SK-N-SH treated with all-trans-retinoic acid at 6 μM for 48 hours (cell line): ENCODE data around the gene RPS14.

Source experiments
- ATAC-seq: fragments of 200-7000 bp; cut with Tn5 transposase; 3 replicates; pipeline ENCODE4 v1.9.1; 2020; ENCODE audit warnings: mild to moderate bottlenecking, moderate library complexity
- BACH2 ChIP-seq: fragments of 250-450 bp; sonication (Bioruptor Pico); IDR thresholded peaks from 2 replicates; pipeline ENCODE4 v1.9.0; 2021; ENCODE audit warnings: mild to moderate bottlenecking, borderline replicate concordance
- CSDC2 ChIP-seq: fragments of 250-450 bp; sonication (Bioruptor Pico); IDR thresholded peaks from 2 replicates; pipeline ENCODE4 v1.5.0; 2020; ENCODE audit warnings: mild to moderate bottlenecking, moderate library complexity
- CSRNP3 ChIP-seq: fragments of 250-450 bp; sonication (Bioruptor Pico); IDR thresholded peaks from 2 replicates; pipeline ENCODE4 v1.5.1; 2021; ENCODE audit warnings: mild to moderate bottlenecking, moderate library complexity
- ESRRG ChIP-seq: fragments of 250-450 bp; sonication (Bioruptor Pico); IDR thresholded peaks from 2 replicates; pipeline ENCODE4 v1.6.1; 2021; ENCODE audit warnings: mild to moderate bottlenecking
- GLIS3 ChIP-seq: fragments of 250-450 bp; sonication (Bioruptor Pico); IDR thresholded peaks from 2 replicates; pipeline ENCODE4 v1.5.0; 2020; ENCODE audit warnings: mild to moderate bottlenecking, moderate library complexity
- ISL1 ChIP-seq: fragments of 250-450 bp; sonication (Bioruptor Pico); IDR thresholded peaks from 2 replicates; pipeline ENCODE4 v2.1.2; 2022; ENCODE audit warnings: mild to moderate bottlenecking, moderate library complexity
- OSR1 ChIP-seq: fragments of 250-450 bp; sonication (Bioruptor Pico); IDR thresholded peaks from 2 replicates; pipeline ENCODE4 v1.8.0; 2022; ENCODE audit warnings: moderate library complexity, mild to moderate bottlenecking, inconsistent platforms
- PATZ1 ChIP-seq: fragments of 250-450 bp; sonication (Bioruptor Pico); IDR thresholded peaks from 2 replicates; pipeline ENCODE4 v1.8.0; 2020; ENCODE audit warnings: mild to moderate bottlenecking, moderate library complexity, borderline replicate concordance
- POU6F1 ChIP-seq: fragments of 250-450 bp; sonication (Bioruptor Pico); IDR thresholded peaks from 2 replicates; pipeline ENCODE4 v1.8.0; 2021; ENCODE audit warnings: low read depth, mild to moderate bottlenecking, moderate library complexity, borderline replicate concordance
- PPARA ChIP-seq: fragments of 250-450 bp; sonication (Bioruptor Pico); IDR thresholded peaks from 2 replicates; pipeline ENCODE4 v1.5.0; 2020; ENCODE audit warnings: mild to moderate bottlenecking, borderline replicate concordance
- SNAI2 ChIP-seq: fragments of 250-450 bp; sonication (Bioruptor Pico); IDR thresholded peaks from 2 replicates; pipeline ENCODE4 v1.5.0; 2020; ENCODE audit warnings: mild to moderate bottlenecking, moderate library complexity
- TCF4 ChIP-seq: fragments of 250-450 bp; sonication (Bioruptor Pico); IDR thresholded peaks from 2 replicates; pipeline ENCODE4 v1.8.0; 2021; ENCODE audit warnings: mild to moderate bottlenecking, moderate library complexity, borderline replicate concordance
- TSHZ2 ChIP-seq: fragments of 250-450 bp; sonication (Bioruptor Pico); IDR thresholded peaks from 2 replicates; pipeline ENCODE4 v1.5.0; 2020; ENCODE audit warnings: mild to moderate bottlenecking, moderate library complexity
- ZC3H10 ChIP-seq: fragments of 250-450 bp; sonication (Bioruptor Pico); IDR thresholded peaks from 2 replicates; pipeline ENCODE4 v1.5.1; 2021; ENCODE audit warnings: mild to moderate bottlenecking, moderate library complexity
- ZFP3 ChIP-seq: fragments of 250-450 bp; sonication (Bioruptor Pico); IDR thresholded peaks from 2 replicates; pipeline ENCODE4 v1.5.0; 2020; ENCODE audit warnings: mild to moderate bottlenecking, moderate library complexity
- ZFP30 ChIP-seq: fragments of 450-650 bp; formaldehyde crosslinking; IDR thresholded peaks from 2 replicates; pipeline ENCODE4 v1.5.0; 2022; ENCODE audit warnings: mild to moderate bottlenecking, moderate library complexity
- ZNF565 ChIP-seq: fragments of 450-650 bp; formaldehyde crosslinking; conservative IDR thresholded peaks from 2 replicates; pipeline ENCODE4 v1.5.0; 2020; ENCODE audit warnings: low read depth, mild to moderate bottlenecking, moderate library complexity
- ZNF70 ChIP-seq: fragments of 450-650 bp; formaldehyde crosslinking; IDR thresholded peaks from 2 replicates; pipeline ENCODE4 v1.5.0; 2020; ENCODE audit warnings: mild to moderate bottlenecking, moderate library complexity
- ZNF8 ChIP-seq: fragments of 450-650 bp; formaldehyde crosslinking; IDR thresholded peaks from 2 replicates; pipeline ENCODE4 v1.5.0; 2020; ENCODE audit warnings: mild to moderate bottlenecking, moderate library complexity

The RPS14 gene

GRCh38 chr5:150442699-150443080 is 6.8 kb downstream of the RPS14 start:
- TF ChIP-seq SNAI2: no peak
- TF ChIP-seq ESRRG (CRISPR knock-in tag): no peak
- TF ChIP-seq ZNF565 (CRISPR knock-in tag): no peak
- TF ChIP-seq ZC3H10 (CRISPR knock-in tag): no peak
- TF ChIP-seq ZFP30 (CRISPR knock-in tag): no peak
- TF ChIP-seq CSDC2 (CRISPR knock-in tag): 0 out of 2 replicates have a peak, but pooled peaks have one; percentile 13
- TF ChIP-seq PATZ1 (CRISPR knock-in tag): peak; percentile 56; the same call in 1 of the 2 replicates
- peak; percentile 89 for TF ChIP-seq GLIS3
- peak; percentile 11 for ATAC-seq

GRCh38 chr5:150441813-150442698 is 7.5 kb downstream of the RPS14 start:
- peak; percentile 48 for ATAC-seq
- no peak for TF ChIP-seq ZFP3 (CRISPR knock-in tag)
- peak; percentile 68; the same call in 1 of the 2 replicates for TF ChIP-seq GLIS3

GRCh38 chr5:150440948-150441812 is 8.4 kb downstream of the RPS14 start:
- peak; percentile 27 for ATAC-seq
- TF ChIP-seq ZC3H10 (CRISPR knock-in tag) (no peak), OSR1 (CRISPR knock-in tag) (no peak), GLIS3 (no peak), PATZ1 (CRISPR knock-in tag) (no peak), SNAI2 (no peak), BACH2 (no peak), ISL1 (no peak), ZNF70 (CRISPR knock-in tag) (no peak), ZNF8 (CRISPR knock-in tag) (no peak), PPARA (CRISPR knock-in tag) (no peak), TSHZ2 (CRISPR knock-in tag) (no peak), POU6F1 (CRISPR knock-in tag) (no peak), TCF4 (no peak), ZFP30 (CRISPR knock-in tag) (no peak), ESRRG (CRISPR knock-in tag) (no peak), ZNF565 (CRISPR knock-in tag) (no peak), CSRNP3 (CRISPR knock-in tag) (no peak), ZFP3 (CRISPR knock-in tag) (no peak)
